ENCODE measurements around the gene TP53BP2.

- TF ChIP-seq SUZ12 (IDR thresholded peaks at IDR 0.05) (no peak), SP1 (IDR thresholded peaks at IDR 0.05) (no peak), BHLHE40 (IDR thresholded peaks at IDR 0.05; ENCODE audit: borderline replicate concordance) (no peak), ZNF384 (IDR thresholded peaks at IDR 0.05) (no peak)
Measured at GRCh38 chr1:223763251-223763650, 82.5 kb downstream of the TP53BP2 start.

All from HEK293T (cell line).